Placental epithelial cell (primary cell): ENCODE results near the gene PTCRA. TPM values are rescaled to one million over a fixed set of nuclear protein-coding genes. Genes with fewer than 3 reads are reported as not detected.

Experiments
- total RNA-seq: library from RNA; depleted of rRNA; stranded (reverse); fragments of >200 nt; gene quantifications from 2 replicates; pipeline ENCODE4 v1.2.3, GENCODE V29; 2012

Gene PTCRA, protein sequence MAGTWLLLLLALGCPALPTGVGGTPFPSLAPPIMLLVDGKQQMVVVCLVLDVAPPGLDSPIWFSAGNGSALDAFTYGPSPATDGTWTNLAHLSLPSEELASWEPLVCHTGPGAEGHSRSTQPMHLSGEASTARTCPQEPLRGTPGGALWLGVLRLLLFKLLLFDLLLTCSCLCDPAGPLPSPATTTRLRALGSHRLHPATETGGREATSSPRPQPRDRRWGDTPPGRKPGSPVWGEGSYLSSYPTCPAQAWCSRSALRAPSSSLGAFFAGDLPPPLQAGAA
- not detected in 2 replicates for total RNA-seq

DNA sequence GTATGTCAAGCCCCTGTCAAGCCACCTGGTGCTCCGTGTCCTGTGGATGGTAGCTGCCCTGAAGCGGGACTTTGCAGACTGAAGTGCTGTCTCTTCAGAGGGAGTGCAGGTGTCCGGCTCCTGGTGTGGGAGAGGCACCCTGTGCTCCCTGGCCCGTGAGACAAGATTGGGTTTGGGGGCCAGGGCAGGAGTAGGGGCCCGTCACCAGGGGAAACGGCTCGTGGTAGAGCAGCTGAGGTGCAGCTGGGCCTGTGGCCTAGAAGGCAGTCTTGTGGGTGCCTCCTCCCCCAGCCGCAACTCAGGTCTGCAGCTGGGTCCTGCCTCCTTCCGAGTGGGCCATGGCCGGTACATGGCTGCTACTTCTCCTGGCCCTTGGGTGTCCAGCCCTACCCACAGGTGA, at the start of gene PTCRA:
TSS of gene PTCRA (plus strand) at position 322 of the 400 bp plus-strand sequence. CDS start at position 339, 17 bp downstream.

DNA sequence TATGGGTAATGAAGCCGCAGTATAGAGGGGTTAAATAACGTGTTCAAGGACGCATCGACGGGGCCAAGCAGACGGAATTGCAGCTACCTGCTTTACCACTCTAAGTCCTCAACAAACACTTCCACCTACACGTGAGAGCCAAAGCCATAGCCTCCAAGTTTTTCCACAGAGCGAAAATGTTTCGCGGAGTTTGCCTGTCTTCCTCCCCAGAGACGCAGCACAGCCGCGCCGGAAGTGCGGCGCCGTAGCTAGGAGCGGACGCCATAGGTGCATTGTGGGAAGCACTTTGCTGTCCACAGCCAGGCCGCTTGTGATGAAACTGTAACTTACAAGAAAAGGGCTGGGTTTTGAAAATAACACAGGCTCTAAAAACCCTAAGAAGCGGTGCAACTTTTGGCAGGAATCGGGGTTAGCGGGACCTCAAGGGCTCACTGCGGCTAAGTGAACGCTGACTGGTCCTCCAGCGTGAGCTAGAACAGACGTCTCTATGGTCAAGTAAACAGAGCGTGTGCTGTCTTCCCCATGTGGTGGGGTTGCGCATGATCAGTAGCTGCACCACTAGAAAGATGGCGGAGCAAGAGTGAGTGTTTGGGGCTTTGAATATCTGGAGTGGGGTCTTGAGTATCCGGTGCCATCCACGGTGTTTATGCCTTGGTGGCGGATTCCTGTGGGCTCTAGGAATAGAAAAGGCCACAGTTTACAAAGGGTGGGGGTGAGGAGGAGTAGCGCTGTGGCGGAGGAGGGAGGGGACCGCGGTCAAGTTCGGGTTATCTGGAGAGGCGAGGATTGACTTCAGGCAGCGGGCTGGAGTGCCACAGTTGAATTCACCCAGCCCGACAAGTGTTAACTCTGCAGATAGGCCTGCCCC, 36.2 kb upstream of the PTCRA start, which contains the start of gene RPL7L1:
TSS of gene RPL7L1 (plus strand) at position 245 of the 868 bp plus-strand sequence. CDS start at position 540, 295 bp downstream.

DNA sequence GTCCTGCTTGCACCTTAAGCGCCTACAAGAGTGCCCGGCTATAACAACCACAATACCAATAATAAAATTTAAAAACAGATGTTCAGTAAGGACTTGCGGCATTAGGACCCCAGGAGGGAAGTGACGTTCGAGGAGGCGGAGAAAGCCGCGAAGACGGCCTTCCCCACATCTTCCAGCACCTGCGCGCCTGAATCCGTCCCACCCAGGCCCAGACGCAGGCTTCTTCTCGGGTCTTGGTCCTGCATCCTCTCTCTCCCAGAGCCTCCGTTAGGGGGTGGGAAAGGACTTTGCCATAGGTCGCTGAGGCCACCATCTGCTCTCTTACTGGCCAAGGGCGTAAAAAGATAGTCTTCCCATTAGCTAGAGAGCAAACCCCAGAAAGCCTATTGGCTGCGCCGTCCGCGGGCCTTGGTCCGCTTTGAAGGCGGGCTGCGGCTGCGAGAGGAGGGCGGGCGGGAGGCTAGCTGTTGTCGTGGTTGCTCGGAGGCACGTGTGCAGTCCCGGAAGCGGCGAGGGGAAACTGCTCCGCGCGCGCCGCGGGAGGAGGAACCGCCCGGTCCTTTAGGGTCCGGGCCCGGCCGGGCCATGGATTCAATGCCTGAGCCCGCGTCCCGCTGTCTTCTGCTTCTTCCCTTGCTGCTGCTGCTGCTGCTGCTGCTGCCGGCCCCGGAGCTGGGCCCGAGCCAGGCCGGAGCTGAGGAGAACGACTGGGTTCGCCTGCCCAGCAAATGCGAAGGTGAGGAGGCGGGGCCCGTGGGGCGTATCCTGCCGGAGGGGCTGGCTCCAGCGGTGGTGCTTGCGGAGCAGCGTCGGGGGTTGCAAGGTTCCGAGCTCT, 13.3 kb downstream of the PTCRA start, which contains the start of gene CNPY3:
TSS of gene CNPY3 (plus strand) at position 495 of the 835 bp plus-strand sequence. CDS start at position 586, 91 bp downstream.

DNA sequence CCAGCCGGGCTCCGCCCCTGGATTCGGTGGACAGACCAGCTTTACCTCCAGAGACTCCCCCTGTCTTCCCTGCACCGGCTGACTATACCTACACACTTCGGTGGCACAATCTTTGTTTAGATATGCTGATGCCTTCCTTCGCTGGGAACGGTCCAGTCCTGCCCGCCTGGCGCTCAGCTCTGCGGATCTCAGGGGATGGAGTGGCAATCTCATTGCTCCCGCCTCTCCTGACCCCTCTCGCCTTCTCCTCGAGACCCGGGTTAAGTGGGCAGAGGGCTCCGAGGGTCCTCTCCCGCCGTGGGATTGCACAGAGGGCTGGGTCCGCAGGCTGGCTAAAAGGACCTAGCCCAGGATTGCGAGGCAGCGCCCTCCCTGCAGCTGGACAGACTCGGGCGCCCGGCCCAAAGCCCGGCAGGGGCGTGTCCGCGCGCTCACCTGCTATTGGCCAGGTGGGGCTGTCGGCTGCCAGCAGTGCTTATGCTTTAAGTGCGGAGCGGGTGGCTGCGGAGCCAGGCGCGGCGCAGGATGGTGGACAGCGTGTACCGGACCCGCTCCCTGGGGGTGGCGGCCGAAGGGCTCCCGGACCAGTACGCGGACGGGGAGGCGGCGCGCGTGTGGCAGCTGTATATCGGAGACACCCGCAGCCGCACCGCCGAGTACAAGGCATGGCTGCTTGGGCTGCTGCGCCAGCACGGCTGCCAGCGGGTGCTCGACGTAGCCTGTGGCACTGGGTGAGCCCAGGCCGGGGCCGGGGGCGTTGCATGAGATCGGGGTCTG, 44.6 kb downstream of the PTCRA start, which contains the start of gene GNMT:
TSS of gene GNMT (plus strand) at position 512 of the 777 bp plus-strand sequence. CDS start at position 526, 14 bp downstream.

Other genes with a start within 250 kb of the PTCRA start
- gene PRPH2, start 193.5 kb upstream of the PTCRA start, total RNA-seq = 0.79 and 0.98 TPM in 2 replicates
- gene TBCC, start 169.9 kb upstream of the PTCRA start, total RNA-seq = 34.2 and 36.3 TPM in 2 replicates
- gene BICRAL, start 134.0 kb upstream of the PTCRA start, total RNA-seq = 6.1 and 7.5 TPM in 2 replicates
- 83.6 and 87.5 TPM in 2 replicates for gene RPL7L1, start 36.4 kb upstream of the PTCRA start, total RNA-seq
- gene CNPY3, start 13.4 kb downstream of the PTCRA start, total RNA-seq = 37.6 and 44.8 TPM in 2 replicates
- 0.43 TPM in 1 of 2 replicates, not detected in the other for gene GNMT, start 44.7 kb downstream of the PTCRA start, total RNA-seq
- gene PEX6, start 63.1 kb downstream of the PTCRA start, total RNA-seq = 49.1 and 53.0 TPM in 2 replicates
- gene PPP2R5D, start 68.5 kb downstream of the PTCRA start, total RNA-seq = 39.3 and 49.2 TPM in 2 replicates
- 57.7 and 59.3 TPM in 2 replicates for gene MEA1, start 97.9 kb downstream of the PTCRA start, total RNA-seq
- 81.7 and 147 TPM in 2 replicates for gene KLHDC3, start 98.2 kb downstream of the PTCRA start, total RNA-seq
- 41.6 and 59.4 TPM in 2 replicates for gene RRP36, start 105.6 kb downstream of the PTCRA start, total RNA-seq
- 57.5 and 80.1 TPM in 2 replicates for gene CUL7, start 137.8 kb downstream of the PTCRA start, total RNA-seq
- gene MRPL2, start 143.4 kb downstream of the PTCRA start, total RNA-seq = 22.8 and 28.1 TPM in 2 replicates
- gene KLC4, start 143.6 kb downstream of the PTCRA start, total RNA-seq = 40.0 and 41.2 TPM in 2 replicates
- 844 and 868 TPM in 2 replicates for gene PTK7, start 160.3 kb downstream of the PTCRA start, total RNA-seq